Renal cortex interstitium (tissue), 11 donors: ENCODE measurements around the gene MANBA. TPM values are rescaled to one million over a fixed set of nuclear protein-coding genes. Genes with fewer than 3 reads are reported as not detected.
A peak's percentile ranks its signal among the peaks of the same experiment; 100 is the strongest.
"Not testable (repeated sequence)": the region's sequence is repeated elsewhere in the genome, so short reads cannot be mapped to it uniquely, and the experiment has no call there.

Source experiments
- DNase-seq, 11 donors: peaks; one replicate each; pipeline ENCODE4 v3.0.0-alpha.2; 2013; ENCODE audit warnings: low read depth in 9 of 11, low spot score in 4 of 11; ENCODE audit errors: extremely low read depth in 1 of 11
- polyA plus RNA-seq, 3 donors: library from polyadenylated mRNA; unstranded; fragments of 120-200 nt; gene quantifications; one replicate each; pipeline ENCODE4 v1.2.1, GENCODE V29; 2013; ENCODE audit not compliant: insufficient read length in 3 of 3

Gene MANBA
- polyA plus RNA-seq, 3 donors, result 19.2 to 21.0 (median 19.3) TPM

- DNase-seq, result peak in 4 of 11 donors; percentile 7 to 45 (median 16)
Measured at GRCh38 chr4:102778720-102779119, 18.0 kb upstream of the MANBA start.

GRCh38 chr4:102775805-102776204 is 15.0 kb upstream of the MANBA start:
- no peak for DNase-seq

GRCh38 chr4:102774254-102774653 is 13.5 kb upstream of the MANBA start:
- no peak for DNase-seq

GRCh38 chr4:102772738-102773340 is 12.1 kb upstream of the MANBA start:
- no peak for DNase-seq

- DNase-seq, result no peak
Measured at GRCh38 chr4:102764901-102765300, 4.1 kb upstream of the MANBA start.

- no peak for DNase-seq
Measured at GRCh38 chr4:102761906-102762305, 1.1 kb upstream of the MANBA start.

- DNase-seq, result peak in 6 of 11 donors; percentile 14 to 29 (median 19)
Measured at GRCh38 chr4:102761296-102761701, 531 bp upstream of the MANBA start.

- peak in 7 of 11 donors; percentile 16 to 44 (median 24) for DNase-seq
Measured at GRCh38 chr4:102759831-102760644, 730 bp downstream of the MANBA start.

GRCh38 chr4:102758241-102759160 is 2.3 kb downstream of the MANBA start:
- DNase-seq, result no peak

- DNase-seq, result no peak
Measured at GRCh38 chr4:102757681-102758080, 3.1 kb downstream of the MANBA start.

GRCh38 chr4:102754044-102754443 is 6.7 kb downstream of the MANBA start:
- DNase-seq, result no peak

GRCh38 chr4:102751941-102752340 is 8.8 kb downstream of the MANBA start:
- DNase-seq, result no peak

- DNase-seq, result not testable (repeated sequence)
Measured at GRCh38 chr4:102743352-102743751, 17.4 kb downstream of the MANBA start.

GRCh38 chr4:102738802-102739201 is 22.0 kb downstream of the MANBA start:
- DNase-seq, result not testable (repeated sequence)

- DNase-seq, result no peak
Measured at GRCh38 chr4:102736636-102737549, 23.9 kb downstream of the MANBA start.

- DNase-seq, result no peak
Measured at GRCh38 chr4:102735582-102735981, 25.2 kb downstream of the MANBA start.

GRCh38 chr4:102734591-102735385 is 26.0 kb downstream of the MANBA start:
- DNase-seq, result no peak

- DNase-seq, result no peak
Measured at GRCh38 chr4:102734116-102734515, 26.7 kb downstream of the MANBA start.
